CD4-positive, alpha-beta T cell treated with Interleukin-2 at 100 ng/mL for 4 hours (primary cell): ENCODE measurements around the gene AKAP6.
"Not testable (repeated sequence)": the region's sequence is repeated elsewhere in the genome, so short reads cannot be mapped to it uniquely, and the experiment has no call there.

ENCODE experiments used
- DNase-seq: peaks from one replicate; pipeline ENCODE4 v3.0.0-alpha.2; 2020; ENCODE audit warnings: low spot score

AKAP6 gene

GRCh38 chr14:32542507-32542906 is 213.4 kb downstream of the AKAP6 start:
- no peak for DNase-seq

GRCh38 chr14:32545095-32545494 is 216.0 kb downstream of the AKAP6 start:
- DNase-seq: no peak

GRCh38 chr14:32545506-32546210 is 216.6 kb downstream of the AKAP6 start:
- DNase-seq: no peak

DNA sequence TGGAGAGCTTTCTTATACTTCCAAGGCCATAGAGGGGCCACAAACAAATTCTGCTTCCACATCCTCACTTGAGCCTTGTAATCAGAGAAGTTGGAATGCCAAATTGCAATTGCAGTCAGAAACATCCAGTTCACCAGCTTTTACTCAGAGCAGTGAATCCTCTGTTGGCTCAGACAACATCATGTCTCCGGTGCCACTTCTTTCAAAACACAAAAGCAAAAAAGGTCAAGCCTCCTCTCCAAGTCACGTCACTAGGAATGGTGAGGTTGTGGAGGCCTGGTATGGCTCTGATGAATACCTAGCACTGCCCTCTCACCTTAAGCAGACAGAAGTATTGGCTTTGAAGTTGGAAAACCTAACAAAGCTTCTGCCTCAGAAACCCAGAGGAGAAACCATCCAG is 217.1 kb downstream of the AKAP6 start:
- DNase-seq: no peak

DNA sequence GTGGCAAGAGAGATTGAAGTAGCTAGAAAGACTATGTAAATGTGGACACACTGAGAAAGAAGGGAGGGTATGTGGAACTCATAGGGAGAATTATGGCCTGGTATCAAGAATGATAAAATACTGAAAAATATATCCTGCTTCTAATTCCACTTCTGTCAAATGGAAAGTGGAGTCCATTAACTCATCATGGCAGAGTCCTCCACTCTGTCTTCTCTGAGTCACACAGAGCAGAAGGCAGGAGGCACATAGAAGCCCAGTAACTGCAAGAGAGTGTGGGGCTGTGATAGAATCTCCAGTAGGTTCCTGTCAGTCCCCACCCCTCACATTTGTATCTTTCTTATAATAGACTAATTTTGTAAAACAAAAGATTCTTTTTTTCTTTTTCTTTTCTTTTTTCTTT is 223.7 kb downstream of the AKAP6 start:
- no peak for DNase-seq

- DNase-seq: no peak
Measured at GRCh38 chr14:32559048-32559447, 229.9 kb downstream of the AKAP6 start.

GRCh38 chr14:32559590-32559989 is 230.5 kb downstream of the AKAP6 start:
- DNase-seq: no peak

- DNase-seq: peak; percentile 22
Measured at GRCh38 chr14:32560209-32560857, 231.2 kb downstream of the AKAP6 start.

DNA sequence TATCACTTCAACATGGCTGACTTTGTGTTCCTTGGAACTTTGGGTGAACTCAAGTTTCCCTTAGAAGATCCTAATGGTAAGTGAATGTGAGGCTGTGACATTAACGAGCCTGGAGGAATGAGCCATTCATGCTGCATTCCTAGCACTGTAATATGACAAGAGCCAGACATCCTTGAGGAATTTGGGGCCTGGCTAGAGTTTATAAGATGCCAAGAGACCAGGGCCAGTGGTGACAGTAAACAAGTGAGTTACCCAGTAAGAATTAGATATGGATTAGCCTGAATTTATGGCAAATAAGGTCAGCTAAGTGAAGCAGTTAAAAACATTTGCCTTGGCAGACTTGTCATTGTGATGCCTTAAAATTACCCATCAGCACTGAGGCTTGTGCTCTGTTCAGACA is 232.4 kb downstream of the AKAP6 start:
- no peak for DNase-seq

GRCh38 chr14:32564596-32564995 is 235.5 kb downstream of the AKAP6 start:
- peak; percentile 2 for DNase-seq

DNA sequence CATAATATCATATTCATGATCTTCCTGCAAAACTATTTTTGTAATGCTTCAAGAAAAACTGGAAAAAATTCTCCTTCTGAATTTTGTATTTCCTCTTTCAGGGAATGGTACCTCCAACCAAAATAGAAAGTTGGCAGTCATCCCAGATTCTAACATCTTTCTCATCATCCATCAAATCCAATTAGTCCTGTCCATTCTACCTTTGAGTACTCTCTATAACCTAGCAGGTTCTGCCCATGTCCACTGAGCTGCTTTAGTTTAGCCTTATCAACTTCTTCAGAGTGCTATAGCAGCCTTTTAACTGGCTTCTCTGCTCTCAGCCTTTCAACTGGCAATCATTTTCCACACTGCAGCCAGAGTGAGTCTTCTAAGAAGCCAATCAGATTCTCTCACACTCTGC is 236.2 kb downstream of the AKAP6 start:
- DNase-seq: no peak

DNA sequence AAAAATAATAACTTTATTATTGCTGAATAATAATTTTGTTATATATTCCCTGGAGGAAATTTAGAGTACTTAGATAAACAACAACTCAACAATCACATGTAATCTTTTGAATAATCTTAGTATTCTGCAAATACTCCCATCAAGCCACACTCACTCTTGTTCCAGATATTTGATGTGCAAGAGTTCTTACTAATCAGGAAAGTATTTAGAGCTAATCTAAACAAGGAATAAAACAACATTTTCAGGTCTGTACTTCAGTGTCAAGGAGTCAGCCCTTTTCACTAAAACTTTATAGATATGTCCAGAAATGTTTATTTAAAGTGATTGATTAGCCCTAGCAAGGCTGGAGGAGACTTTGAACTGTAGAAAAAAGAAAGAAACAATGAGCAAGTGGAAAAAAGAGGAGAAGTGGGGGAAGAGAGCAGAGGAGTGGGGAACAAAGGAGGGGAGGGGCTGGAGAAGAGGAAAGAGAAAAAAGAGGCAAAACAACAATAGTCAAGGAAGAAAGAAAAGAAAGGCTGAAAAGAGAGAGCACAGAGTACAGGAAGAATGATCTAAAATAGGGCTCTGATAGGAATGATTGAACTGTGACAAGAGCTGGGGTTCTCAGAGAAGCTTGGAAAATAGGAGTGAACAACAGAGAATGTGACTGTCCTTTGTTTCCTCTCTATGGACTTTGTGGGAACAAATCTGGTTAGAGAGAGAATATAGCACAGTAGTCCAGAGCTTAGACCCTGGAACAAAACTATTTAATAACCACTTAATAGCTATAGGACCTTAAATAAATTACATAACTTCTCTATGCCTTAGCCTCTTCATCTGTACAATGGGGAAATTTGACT is 238.7 kb downstream of the AKAP6 start:
- no peak for DNase-seq

- no peak for DNase-seq
Measured at GRCh38 chr14:32571551-32571950, 242.5 kb downstream of the AKAP6 start.

DNA sequence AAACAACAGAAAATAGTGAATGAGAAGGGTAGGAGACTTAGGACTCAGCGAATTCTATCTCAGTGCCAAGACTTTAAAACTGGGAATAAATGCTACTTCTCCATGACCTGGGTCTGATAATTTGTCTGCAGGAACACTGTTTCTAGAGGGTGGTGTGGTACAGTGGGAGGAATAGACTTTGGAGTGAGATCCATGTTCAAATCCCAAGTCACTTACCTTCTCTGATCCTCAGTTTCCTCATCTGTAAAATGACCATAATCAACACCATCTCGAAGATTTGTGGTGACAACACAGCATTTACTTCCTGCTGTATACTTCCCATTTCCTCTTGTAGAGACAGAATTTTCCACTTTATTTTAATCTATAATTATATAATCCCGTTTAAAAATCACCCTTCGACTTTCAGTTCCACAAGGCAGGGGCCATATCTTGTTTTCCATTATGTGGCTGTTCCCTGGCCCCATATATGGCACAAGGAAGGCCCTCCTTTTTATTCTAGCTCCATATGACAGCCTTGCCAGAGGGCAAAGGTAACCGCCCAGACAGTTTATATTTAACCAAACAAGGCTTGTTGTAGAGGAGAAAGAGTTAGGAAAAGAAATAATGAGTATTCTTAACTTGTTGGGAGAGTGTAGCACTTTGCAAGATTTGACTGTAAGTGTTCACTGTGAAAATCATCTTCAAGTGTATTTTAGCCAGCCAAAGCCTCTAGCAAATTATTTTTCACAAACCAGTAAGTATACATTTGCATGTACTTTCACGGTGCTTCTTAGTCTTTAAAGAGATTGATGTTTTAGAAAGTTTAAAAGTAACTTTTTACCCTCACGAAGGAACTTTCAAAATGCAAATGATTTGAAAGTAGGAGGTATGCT is 243.1 kb downstream of the AKAP6 start:
- DNase-seq: no peak

- no peak for DNase-seq
Measured at GRCh38 chr14:32572867-32573150, 243.7 kb downstream of the AKAP6 start.

DNA sequence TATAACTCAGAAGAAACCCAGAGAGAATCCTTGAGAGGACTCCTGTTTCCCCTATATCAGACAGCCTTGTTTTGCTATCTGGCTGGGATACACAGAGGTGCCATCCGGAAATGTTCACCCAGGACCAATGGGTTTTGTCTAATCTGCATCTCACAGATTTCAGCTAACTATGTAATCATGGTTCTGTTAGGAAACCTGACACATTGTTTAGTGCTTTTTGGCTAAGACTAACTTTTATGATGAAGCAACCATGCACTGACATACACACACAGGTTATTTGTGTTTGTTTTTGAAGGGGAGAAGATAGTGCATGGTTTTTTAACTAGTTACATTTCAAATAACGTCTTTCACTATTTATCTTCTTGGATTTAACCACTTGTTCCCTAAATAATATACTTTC is 245.2 kb downstream of the AKAP6 start:
- DNase-seq: no peak

GRCh38 chr14:32576088-32576795 is 247.1 kb downstream of the AKAP6 start:
- peak; percentile 48 for DNase-seq

DNA sequence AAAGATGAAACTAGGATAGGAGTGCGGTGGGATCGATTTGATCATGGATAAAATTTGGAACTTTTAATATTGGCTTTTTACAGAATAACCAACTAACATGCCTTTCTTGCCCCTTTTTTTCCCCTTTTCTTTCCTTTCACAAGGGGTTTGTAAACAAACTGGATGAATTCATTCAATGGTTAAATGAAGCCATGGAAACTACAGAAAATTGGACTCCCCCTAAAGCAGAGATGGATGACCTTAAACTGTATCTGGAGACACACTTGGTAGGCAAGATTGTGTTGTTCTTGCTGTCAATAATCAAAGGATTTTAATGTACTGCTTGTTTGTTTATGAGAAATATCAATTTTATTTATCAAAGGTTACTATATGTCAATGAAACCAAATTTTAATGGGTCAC is 247.9 kb downstream of the AKAP6 start:
- DNase-seq: no peak

- no peak for DNase-seq
Measured at GRCh38 chr14:32578181-32578580, 249.1 kb downstream of the AKAP6 start.

- not testable (repeated sequence) for DNase-seq
Measured at GRCh38 chr14:32583427-32583826, 254.3 kb downstream of the AKAP6 start.

GRCh38 chr14:32584079-32584478 is 255.0 kb downstream of the AKAP6 start:
- DNase-seq: no peak

DNA sequence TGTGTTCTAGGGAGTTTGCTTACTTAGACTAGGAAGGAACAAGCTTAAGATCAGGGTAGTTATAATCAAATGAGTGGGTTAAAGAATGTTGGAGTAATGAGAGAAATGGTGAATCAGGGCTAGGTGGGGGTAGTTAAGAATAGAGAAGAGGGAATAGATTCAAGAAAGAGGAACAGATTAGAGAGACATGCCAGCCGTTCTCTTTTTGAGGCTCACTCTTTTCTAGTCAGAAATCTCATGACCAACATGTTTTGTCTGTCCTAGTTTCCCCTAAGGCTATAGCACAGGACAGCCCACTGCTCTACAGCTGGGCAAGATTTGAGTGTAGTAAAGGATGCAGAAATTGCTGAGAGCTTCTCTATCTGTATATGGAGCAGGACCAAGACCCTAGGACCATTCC is 258.4 kb downstream of the AKAP6 start:
- no peak for DNase-seq
